ENCODE measurements around the gene SLC26A1.

The SLC26A1 gene

GRCh38 chr4:962231-963208 lies 30.7 kb downstream of the SLC26A1 start:
- H2BK120ac ChIP-seq (ENCODE audit: low read depth, low read length) = no peak overlapping the region
- DNase-seq = no peak
- no peak overlapping the region for H3K4me2 ChIP-seq (ENCODE audit: low read length, poor library complexity, severe bottlenecking)
- H3K27me3 ChIP-seq (ENCODE audit: control insufficient read depth in 1 of 2, insufficient read depth in 1 of 2, low read length in 2 of 2) = no peaks in the 10 kb centered on the region
- no peak overlapping the region for H2AFZ ChIP-seq (ENCODE audit: low read depth, low read length)
- H4K91ac ChIP-seq (ENCODE audit: low read length) = no peak overlapping the region
- no peak overlapping the region for H3K9ac ChIP-seq (ENCODE audit: low read length)
- no peaks in the 10 kb centered on the region for H3K79me1 ChIP-seq (replicated peaks; ENCODE audit: low read length, poor library complexity, severe bottlenecking)
- H2BK15ac ChIP-seq (ENCODE audit: low read depth, poor library complexity, severe bottlenecking) = no peak overlapping the region
- H3K27ac ChIP-seq (ENCODE audit: low read length, poor library complexity, severe bottlenecking) = no peak overlapping the region
- H2BK12ac ChIP-seq (ENCODE audit: low read length in 2 of 2) = no peak overlapping the region
- peaks cover 75 to 100% of the 10 kb centered on the region in 2 experiments for H3K36me3 ChIP-seq (ENCODE audit: control insufficient read depth in 1 of 2, insufficient read depth in 2 of 2, low read depth in 1 of 2, low read length in 2 of 2)
- 96% methylated on average over 54 of the region's 54 CpGs for WGBS
- no peak overlapping the region for H3K14ac ChIP-seq (ENCODE audit: low read length in 2 of 2)
- H3K4me1 ChIP-seq (ENCODE audit: control insufficient read depth, insufficient read depth, low read depth, low read length) = peaks cover 15% of the 10 kb centered on the region
- H3K4ac ChIP-seq (ENCODE audit: low read depth in 1 of 2, low read length in 2 of 2) = no peak overlapping the region
- H2BK5ac ChIP-seq (ENCODE audit: low read depth, low read length, poor library complexity, severe bottlenecking) = no peak overlapping the region
- no peak overlapping the region for H3K23ac ChIP-seq (ENCODE audit: low read length in 2 of 2)
- no peak overlapping the region for H2AK5ac ChIP-seq (ENCODE audit: low read length, severe bottlenecking)
- no peak overlapping the region for H3K4me3 ChIP-seq (ENCODE audit: insufficient read depth in 1 of 2, low read depth in 1 of 2, low read length in 2 of 2)
- no peaks in the 10 kb centered on the region for H3K9me3 ChIP-seq (ENCODE audit: control insufficient read depth, low read length)
- H3K18ac ChIP-seq (ENCODE audit: low read depth in 1 of 2, low read length in 2 of 2) = no peak overlapping the region
- no peak overlapping the region for H4K8ac ChIP-seq (ENCODE audit: low read length)

- Histone ChIP-seq H2AFZ (ENCODE audit: low read depth, low read length) (no peak overlapping the region), H3K4ac (ENCODE audit: low read depth in 1 of 2, low read length in 2 of 2) (no peak overlapping the region), H2BK5ac (ENCODE audit: low read depth, low read length, poor library complexity, severe bottlenecking) (no peak overlapping the region), H3K4me2 (ENCODE audit: low read length, poor library complexity, severe bottlenecking) (no peak overlapping the region), H2AK5ac (ENCODE audit: low read length, severe bottlenecking) (no peak overlapping the region), H3K79me1 (replicated peaks; ENCODE audit: low read length, poor library complexity, severe bottlenecking) (no peaks in the 10 kb centered on the region), H4K91ac (ENCODE audit: low read length) (no peak overlapping the region), H3K4me3 (ENCODE audit: insufficient read depth in 1 of 2, low read depth in 1 of 2, low read length in 2 of 2) (no peak overlapping the region), H3K27ac (ENCODE audit: low read length, poor library complexity, severe bottlenecking) (no peak overlapping the region), H3K36me3 (ENCODE audit: control insufficient read depth in 1 of 2, insufficient read depth in 2 of 2, low read depth in 1 of 2, low read length in 2 of 2) (peaks cover 71 to 99% of the 10 kb centered on the region in 2 experiments), H2BK15ac (ENCODE audit: low read depth, poor library complexity, severe bottlenecking) (no peak overlapping the region), H2BK120ac (ENCODE audit: low read depth, low read length) (no peak overlapping the region), H3K14ac (ENCODE audit: low read length in 2 of 2) (no peak overlapping the region), H3K4me1 (ENCODE audit: control insufficient read depth, insufficient read depth, low read depth, low read length) (peaks cover 11% of the 10 kb centered on the region), H4K8ac (ENCODE audit: low read length) (no peak overlapping the region), H3K27me3 (ENCODE audit: control insufficient read depth in 1 of 2, insufficient read depth in 1 of 2, low read length in 2 of 2) (no peaks in the 10 kb centered on the region), H3K9me3 (ENCODE audit: control insufficient read depth, low read length) (no peaks in the 10 kb centered on the region), H2BK12ac (ENCODE audit: low read length in 2 of 2) (no peak overlapping the region), H3K23ac (ENCODE audit: low read length in 2 of 2) (no peak overlapping the region), H3K9ac (ENCODE audit: low read length) (no peak overlapping the region), H3K18ac (ENCODE audit: low read depth in 1 of 2, low read length in 2 of 2) (no peak overlapping the region)
- DNase-seq = no peak
- WGBS = 94% methylated on average over 45 of the region's 52 CpGs
These were observed 31.6 kb downstream of the SLC26A1 start for GRCh38 chr4:961351-962230.

- 96% methylated on average over 35 of the region's 35 CpGs for WGBS
These were observed 32.4 kb downstream of the SLC26A1 start for GRCh38 chr4:960636-961350.

More at GRCh38 chr4:960636-961350, 32.4 kb downstream of the SLC26A1 start:
- H3K23ac ChIP-seq (ENCODE audit: low read length in 2 of 2) = no peak overlapping the region
- H3K18ac ChIP-seq (ENCODE audit: low read depth in 1 of 2, low read length in 2 of 2) = no peak overlapping the region
- H3K27ac ChIP-seq (ENCODE audit: low read length, poor library complexity, severe bottlenecking) = no peak overlapping the region
- H3K79me1 ChIP-seq (replicated peaks; ENCODE audit: low read length, poor library complexity, severe bottlenecking) = no peaks in the 10 kb centered on the region
- no peak overlapping the region for H2BK5ac ChIP-seq (ENCODE audit: low read depth, low read length, poor library complexity, severe bottlenecking)
- DNase-seq = no peak
- H2AK5ac ChIP-seq (ENCODE audit: low read length, severe bottlenecking) = no peak overlapping the region
- no peak overlapping the region for H2BK12ac ChIP-seq (ENCODE audit: low read length in 2 of 2)
- no peak overlapping the region for H3K4ac ChIP-seq (ENCODE audit: low read depth in 1 of 2, low read length in 2 of 2)
- no peak overlapping the region for H3K9ac ChIP-seq (ENCODE audit: low read length)
- H3K9me3 ChIP-seq (ENCODE audit: control insufficient read depth, low read length) = no peaks in the 10 kb centered on the region
- no peak overlapping the region for H3K4me2 ChIP-seq (ENCODE audit: low read length, poor library complexity, severe bottlenecking)
- H2BK120ac ChIP-seq (ENCODE audit: low read depth, low read length) = no peak overlapping the region
- peaks cover 11% of the 10 kb centered on the region for H3K4me1 ChIP-seq (ENCODE audit: control insufficient read depth, insufficient read depth, low read depth, low read length)
- peaks cover 63 to 96% of the 10 kb centered on the region in 2 experiments for H3K36me3 ChIP-seq (ENCODE audit: control insufficient read depth in 1 of 2, insufficient read depth in 2 of 2, low read depth in 1 of 2, low read length in 2 of 2)
- H2BK15ac ChIP-seq (ENCODE audit: low read depth, poor library complexity, severe bottlenecking) = no peak overlapping the region
- H4K91ac ChIP-seq (ENCODE audit: low read length) = no peak overlapping the region
- no peak overlapping the region for H3K14ac ChIP-seq (ENCODE audit: low read length in 2 of 2)
- no peak overlapping the region for H2AFZ ChIP-seq (ENCODE audit: low read depth, low read length)
- no peaks in the 10 kb centered on the region for H3K27me3 ChIP-seq (ENCODE audit: control insufficient read depth in 1 of 2, insufficient read depth in 1 of 2, low read length in 2 of 2)
- no peak overlapping the region for H3K4me3 ChIP-seq (ENCODE audit: insufficient read depth in 1 of 2, low read depth in 1 of 2, low read length in 2 of 2)
- H4K8ac ChIP-seq (ENCODE audit: low read length) = no peak overlapping the region

Measured in mesenchymal stem cell (in vitro differentiated cells and primary cell).